Measurements from ENCODE around the gene IPO4. TPM values are rescaled to one million over a fixed set of nuclear protein-coding genes. Genes with fewer than 3 reads are reported as not detected.

IPO4 gene
- total and polyA plus RNA-seq, 2 of the 8 experiments (the other 6 are each of a cell fraction or from before 2014, with no cell fraction given) = 55.5 to 108 TPM

GRCh38 chr14:24186831-24187538 is 1.6 kb downstream of the IPO4 start (continued):
- no peak for TF ChIP-seq JUN (IDR thresholded peaks at IDR 0.05; ENCODE audit: low read depth, low read length)
- TF ChIP-seq RXRA (IDR thresholded peaks at IDR 0.05; ENCODE audit: insufficient read depth, low read depth, low read length) = no peak
- no peak for TF ChIP-seq KDM5A (IDR thresholded peaks at IDR 0.05; ENCODE audit: low read length)
- no peak for TF ChIP-seq SRF (IDR thresholded peaks at IDR 0.05; ENCODE audit: low read depth, low read length)
- no peak for TF ChIP-seq RBBP5 (IDR thresholded peaks at IDR 0.05; ENCODE audit: borderline replicate concordance, low read depth, low read length)

Measured in H1 (cell line).